Neuronal stem cell (in vitro differentiated cells): ENCODE results near the gene C6orf89.
A peak's percentile ranks its signal among the peaks of the same experiment; 100 is the strongest.

Source experiments
- DNase-seq: peaks from one replicate; pipeline ENCODE4 v3.0.0-alpha.2; 2013; ENCODE audit warnings: low spot score
- H2AFZ ChIP-seq: one replicate; pipeline ENCODE4 v1.6.1; 2013; ENCODE audit warnings: mild to moderate bottlenecking, low read length, inconsistent platforms
- H2AK5ac ChIP-seq: 2 replicates; pipeline ENCODE4 v1.6.1; 2013; ENCODE audit warnings: low read depth, mild to moderate bottlenecking, inconsistent platforms, low read length, moderate library complexity, mixed read lengths
- H2BK120ac ChIP-seq: 2 replicates; pipeline ENCODE4 v1.6.1; 2013; ENCODE audit warnings: low read depth, mild to moderate bottlenecking, inconsistent platforms, low read length, moderate library complexity, mixed read lengths
- H2BK12ac ChIP-seq: one replicate; pipeline ENCODE4 v1.6.1; 2013; ENCODE audit warnings: low read length, inconsistent platforms
- H2BK15ac ChIP-seq: 2 replicates; pipeline ENCODE4 v1.6.1; 2013; ENCODE audit warnings: mild to moderate bottlenecking, low read length, inconsistent platforms, mixed read lengths
- H2BK5ac ChIP-seq: one replicate; pipeline ENCODE4 v1.6.1; 2013; ENCODE audit warnings: inconsistent platforms, mild to moderate bottlenecking, low read length, moderate library complexity
- H3K14ac ChIP-seq: one replicate; pipeline ENCODE4 v1.6.1; 2013; ENCODE audit warnings: low read length, inconsistent platforms
- H3K18ac ChIP-seq: 2 replicates; pipeline ENCODE4 v1.6.1; 2013; ENCODE audit warnings: low read length, inconsistent platforms
- H3K23ac ChIP-seq: 2 replicates; pipeline ENCODE4 v1.6.1; 2013; ENCODE audit warnings: low read depth, mild to moderate bottlenecking, mixed read lengths, low read length, inconsistent platforms; ENCODE audit not compliant: poor library complexity
- H3K27ac ChIP-seq: replicated peaks from 3 replicates; pipeline ENCODE4 v1.5.1; 2013; ENCODE audit warnings: low read length, inconsistent platforms
- H3K27me3 ChIP-seq, 3 experiments: 2 replicates each; pipeline ENCODE4 v1.6.1; 2013; ENCODE audit warnings: low read length in 3 of 3, mild to moderate bottlenecking in 2 of 3, inconsistent platforms in 1 of 3, low read depth in 1 of 3, mixed read lengths in 1 of 3, moderate library complexity in 1 of 3; ENCODE audit not compliant: control insufficient read depth in 3 of 3, insufficient read depth in 3 of 3
- H3K36me3 ChIP-seq, 2 donors: replicated peaks in 1 of 2; 2 replicates each; pipeline ENCODE4 v1.6.1; 2013; ENCODE audit warnings: low read length in 2 of 2; ENCODE audit not compliant: control insufficient read depth in 2 of 2, insufficient read depth in 2 of 2
- H3K4ac ChIP-seq: 2 replicates; pipeline ENCODE4 v1.6.1; 2013; ENCODE audit warnings: inconsistent platforms, mild to moderate bottlenecking, low read length, moderate library complexity
- H3K4me1 ChIP-seq, 2 donors: 1 replicate in 1 of 2; 2 replicates in 1 of 2; pipeline ENCODE4 v1.6.1; 2013; ENCODE audit warnings: low read length in 2 of 2, low read depth in 1 of 2; ENCODE audit not compliant: control insufficient read depth in 2 of 2, insufficient read depth in 1 of 2
- H3K4me2 ChIP-seq: one replicate; pipeline ENCODE4 v1.6.1; 2013; ENCODE audit warnings: mild to moderate bottlenecking, low read length, inconsistent platforms; ENCODE audit not compliant: insufficient read depth, poor library complexity, severe bottlenecking
- H3K4me3 ChIP-seq, 2 donors: 2 replicates each; pipeline ENCODE4 v1.5.1; 2013; ENCODE audit warnings: low read length in 2 of 2, mild to moderate bottlenecking in 2 of 2, inconsistent platforms in 1 of 2, moderate library complexity in 1 of 2
- H3K79me1 ChIP-seq: one replicate; pipeline ENCODE4 v1.6.1; 2013; ENCODE audit warnings: low read depth, mild to moderate bottlenecking, inconsistent platforms, low read length, moderate library complexity
- H3K9ac ChIP-seq: one replicate; pipeline ENCODE4 v1.6.1; 2013; ENCODE audit warnings: mild to moderate bottlenecking, low read depth, low read length, inconsistent platforms; ENCODE audit not compliant: poor library complexity
- H3K9me3 ChIP-seq, 2 donors: replicated peaks in 1 of 2; 2 replicates each; pipeline versions ENCODE3 to v1.6.1; 2013; ENCODE audit warnings: low read length in 2 of 2, mild to moderate bottlenecking in 2 of 2, inconsistent platforms in 1 of 2, low read depth in 1 of 2, mixed read lengths in 1 of 2, moderate library complexity in 1 of 2; ENCODE audit not compliant: control insufficient read depth in 2 of 2, insufficient read depth in 1 of 2
- H4K8ac ChIP-seq: one replicate; pipeline ENCODE4 v1.6.1; 2013; ENCODE audit warnings: low read depth, mild to moderate bottlenecking, inconsistent platforms, low read length, moderate library complexity
- H4K91ac ChIP-seq: one replicate; pipeline ENCODE4 v1.6.1; 2013; ENCODE audit warnings: low read length, low read depth, mild to moderate bottlenecking, inconsistent platforms; ENCODE audit not compliant: poor library complexity
- WGBS, 2 donors: extraction: QIAGEN DNeasy Blood & Tissue Kit; methylation state at CpG; one replicate each; pipeline ENCODE4 v1.1.7; 2013; ENCODE audit warnings: missing lambda C conversion rate in 2 of 2, mixed read lengths in 1 of 2; ENCODE audit not compliant: insufficient read length in 2 of 2, insufficient replicate concordance in 1 of 2; ENCODE audit errors: extremely low coverage in 2 of 2; 5-methylcytosine and 5-hydroxymethylcytosine counted together

The C6orf89 gene

GRCh38 chr6:36871686-36872085 lies 14.1 kb upstream of the C6orf89 start:
- no peak overlapping the region for H4K91ac ChIP-seq
- peaks cover 10% of the 10 kb centered on the region for H3K79me1 ChIP-seq
- H2AFZ ChIP-seq = no peak overlapping the region
- H3K4me1 ChIP-seq = peaks cover 2 to 11% of the 10 kb centered on the region in 2 donors
- H4K8ac ChIP-seq = no peak overlapping the region
- no peak overlapping the region for H3K23ac ChIP-seq
- no peak overlapping the region for H3K14ac ChIP-seq
- no peak overlapping the region for H2BK120ac ChIP-seq
- no peak overlapping the region for H3K4ac ChIP-seq
- H3K27me3 ChIP-seq = no peaks in the 10 kb centered on the region
- no peak overlapping the region for H3K18ac ChIP-seq
- no peak overlapping the region for H3K4me3 ChIP-seq
- no peak for DNase-seq
- H2BK12ac ChIP-seq = no peak overlapping the region
- H3K4me2 ChIP-seq = no peak overlapping the region
- H2AK5ac ChIP-seq = no peak overlapping the region
- no peak overlapping the region for H3K9ac ChIP-seq
- H2BK15ac ChIP-seq = no peak overlapping the region
- H3K9me3 ChIP-seq = no peaks in the 10 kb centered on the region
- H3K27ac ChIP-seq = no peak overlapping the region
- H3K36me3 ChIP-seq = peaks cover 10 to 70% of the 10 kb centered on the region in 2 donors
- WGBS, 2 donors = no CpG with 5 or more reads among the region's 3 CpGs
- no peak overlapping the region for H2BK5ac ChIP-seq

DNA sequence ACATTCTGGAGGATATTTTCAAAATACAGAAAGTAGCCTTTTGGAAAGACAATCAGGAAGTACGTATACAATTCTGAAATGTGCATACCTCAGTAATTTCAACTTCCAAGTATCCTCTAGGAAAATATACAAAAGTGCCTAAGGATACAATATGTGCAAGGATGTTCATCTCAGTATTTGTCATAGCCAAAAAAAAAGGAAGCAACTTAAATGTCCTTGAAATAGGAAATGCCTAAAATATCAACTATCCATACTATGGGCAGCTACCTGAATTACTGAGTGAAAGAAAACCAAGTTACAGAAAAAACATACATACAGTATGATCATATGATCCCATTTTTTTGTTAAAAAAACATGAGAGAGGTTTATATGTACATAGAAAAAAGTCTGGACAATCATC lies 12.6 kb upstream of the C6orf89 start:
- Histone ChIP-seq H3K14ac (no peak overlapping the region), H3K4me3 (peak overlapping the region in 1 of 2 donors; percentile 56)

DNA sequence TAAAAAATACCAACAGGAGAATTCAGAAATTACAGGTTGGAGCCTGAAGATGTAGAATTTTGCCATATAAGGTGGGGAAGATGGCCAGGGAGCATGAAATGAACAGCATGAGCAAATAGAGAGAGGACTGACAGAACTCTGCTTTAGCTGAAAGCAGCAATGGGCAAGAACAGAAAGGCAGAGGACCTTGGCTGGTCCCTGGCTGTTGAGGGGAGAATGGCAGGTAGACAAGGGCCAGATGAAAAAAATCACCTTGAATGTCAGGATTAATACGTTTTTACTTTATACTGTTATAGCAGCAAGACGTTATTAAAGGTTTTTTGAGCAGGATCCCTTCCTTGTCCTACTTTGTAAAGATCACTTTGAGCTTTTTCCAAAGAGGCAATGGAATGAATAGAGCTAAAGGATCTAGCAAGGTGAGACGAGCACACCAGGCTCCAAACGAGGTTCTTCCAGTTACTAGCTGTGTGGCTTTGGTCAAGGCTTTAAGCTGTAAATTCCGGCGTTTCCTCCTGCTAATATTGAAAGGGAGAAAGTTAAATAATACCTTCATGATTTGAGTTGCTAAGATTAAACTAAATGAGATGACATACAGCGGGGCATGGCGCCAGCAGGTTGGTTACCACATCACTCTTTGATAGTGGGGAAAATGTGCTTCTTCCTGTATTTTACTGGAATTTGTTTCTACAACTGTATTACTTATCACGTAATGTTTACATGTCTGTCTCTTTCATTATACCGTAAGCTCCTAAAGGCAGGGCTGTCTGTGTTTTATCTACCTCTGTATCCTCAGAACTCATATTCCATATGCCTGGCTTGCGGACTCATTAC lies 11.9 kb upstream of the C6orf89 start:
- Histone ChIP-seq H3K27ac (peak overlapping the region; percentile 98), H3K4me2 (peak overlapping the region; percentile 58), H3K4ac (no peak overlapping the region), H2AFZ (peak overlapping the region; percentile 95), H4K91ac (no peak overlapping the region), H2AK5ac (no peak overlapping the region), H3K4me1 (peaks cover 2 to 11% of the 10 kb centered on the region in 2 donors), H3K9me3 (no peaks in the 10 kb centered on the region), H3K18ac (no peak overlapping the region), H3K23ac (no peak overlapping the region), H2BK15ac (no peak overlapping the region), H3K36me3 (peaks cover 6 to 50% of the 10 kb centered on the region in 2 donors), H2BK120ac (no peak overlapping the region), H2BK12ac (no peak overlapping the region), H3K4me3 (peak overlapping the region; percentile 56 to 98), H3K27me3 (peaks cover 0 to 4% (median 0%) of the 10 kb centered on the region in 3 experiments), H4K8ac (no peak overlapping the region), H3K9ac (peak overlapping the region; percentile 88), H3K79me1 (peaks cover 5% of the 10 kb centered on the region), H3K14ac (no peak overlapping the region), H2BK5ac (peak overlapping the region; percentile 56)
- no peak for DNase-seq
- WGBS, 2 donors = no CpG with 5 or more reads among the region's 11 CpGs

More for the DNA sequence above, 12.6 kb upstream of the C6orf89 start:
- no peak overlapping the region for H2AK5ac ChIP-seq
- no peak overlapping the region for H4K91ac ChIP-seq
- no peak for DNase-seq
- no peak overlapping the region for H4K8ac ChIP-seq
- H2BK12ac ChIP-seq = no peak overlapping the region
- H3K27me3 ChIP-seq = no peaks in the 10 kb centered on the region
- no CpG with 5 or more reads among the region's 1 CpG for WGBS, 2 donors
- H3K4ac ChIP-seq = no peak overlapping the region
- no peak overlapping the region for H2BK120ac ChIP-seq
- no peak overlapping the region for H2AFZ ChIP-seq
- H3K9me3 ChIP-seq = no peaks in the 10 kb centered on the region
- H3K23ac ChIP-seq = no peak overlapping the region
- H2BK5ac ChIP-seq = no peak overlapping the region
- no peak overlapping the region for H3K4me2 ChIP-seq
- H3K9ac ChIP-seq = no peak overlapping the region
- H2BK15ac ChIP-seq = no peak overlapping the region
- H3K18ac ChIP-seq = no peak overlapping the region
- H3K4me1 ChIP-seq = peaks cover 2 to 11% of the 10 kb centered on the region in 2 donors
- peaks cover 5% of the 10 kb centered on the region for H3K79me1 ChIP-seq
- H3K36me3 ChIP-seq = peaks cover 6 to 57% of the 10 kb centered on the region in 2 donors
- H3K27ac ChIP-seq = no peak overlapping the region

GRCh38 chr6:36874443-36875249 lies 11.1 kb upstream of the C6orf89 start, which contains the start of gene PPIL1:
Gene PPIL1 (minus strand): TSS chr6:36874803. CDS start chr6:36874772, 31 bp downstream.
- Histone ChIP-seq H3K4me1 (peaks cover 2 to 11% of the 10 kb centered on the region in 2 donors), H2BK120ac (no peak within 1 kb of the TSS), H3K27me3 (peaks cover 0 to 4% (median 0%) of the 10 kb centered on the region in 3 experiments), H3K23ac (peak within 1 kb of the TSS; percentile 82), H3K36me3 (peaks cover 6 to 41% of the 10 kb centered on the region in 2 donors), H3K4me2 (peak within 1 kb of the TSS; percentile 58), H2BK5ac (peak within 1 kb of the TSS; percentile 56), H3K4me3 (peak within 1 kb of the TSS; percentile 56 to 98), H3K9ac (peak within 1 kb of the TSS; percentile 88), H2BK12ac (no peak within 1 kb of the TSS), H3K14ac (no peak within 1 kb of the TSS), H3K18ac (peak within 1 kb of the TSS; percentile 98), H3K9me3 (no peaks in the 10 kb centered on the region), H3K79me1 (peaks cover 5% of the 10 kb centered on the region), H4K91ac (no peak within 1 kb of the TSS), H3K27ac (peak within 1 kb of the TSS; percentile 98), H2AFZ (peak within 1 kb of the TSS; percentile 95), H4K8ac (no peak within 1 kb of the TSS), H3K4ac (no peak within 1 kb of the TSS), H2BK15ac (peak within 1 kb of the TSS; percentile 34), H2AK5ac (no peak within 1 kb of the TSS)
- DNase-seq = peak; percentile 84
- no CpG with 5 or more reads among the region's 54 CpGs for WGBS, 2 donors
